ENCODE data around the gene DCDC2B.

DCDC2B gene

GRCh38 chr1:32221581-32221979 lies 12.7 kb downstream of the DCDC2B start:
- in situ Hi-C loops (cut with MboI; ENCODE audit: low sequenced_read_pairs): loop anchor here (25.0 kb wide), 1 partner anchor 141 kb away; the partner anchor contains the start of genes FAM229A and TSSK3

- in situ Hi-C loops (cut with MboI; ENCODE audit: low sequenced_read_pairs): loop anchor here (25.0 kb wide), 1 partner anchor 140 kb away; the partner anchor contains the start of genes FAM229A and TSSK3
Observed at GRCh38 chr1:32221980-32222755, 13.3 kb downstream of the DCDC2B start, which contains the start of the genes EIF3I and TMEM234. EIF3I (plus strand) TSS chr1:32222407; CDS start chr1:32222442, 35 bp downstream. TMEM234 (minus strand) TSS chr1:32222353; CDS start chr1:32222322, 31 bp downstream.

DNA sequence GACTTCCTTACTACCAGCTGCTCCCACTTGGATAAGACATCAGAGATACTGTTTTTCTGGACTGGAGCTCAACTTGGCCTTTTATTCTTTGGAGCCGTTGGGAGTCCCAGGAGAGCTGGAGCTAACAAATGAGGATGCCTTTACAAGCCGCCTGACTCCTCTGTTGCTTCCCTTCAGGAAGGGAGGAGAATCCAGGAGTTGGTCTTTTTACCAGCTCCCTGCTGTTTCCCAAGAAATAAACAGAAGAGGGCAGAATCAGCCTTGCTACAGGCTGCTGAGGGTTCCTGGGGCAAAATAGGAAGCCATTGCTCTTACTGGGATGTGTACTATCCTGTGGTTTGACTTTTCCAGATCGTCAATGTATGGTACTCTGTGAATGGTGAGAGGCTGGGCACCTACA lies 14.8 kb downstream of the DCDC2B start:
- in situ Hi-C loops (cut with MboI; ENCODE audit: low sequenced_read_pairs): loop anchor here (25.0 kb wide), 1 partner anchor 139 kb away; the partner anchor contains the start of genes FAM229A and TSSK3

GRCh38 chr1:32224285-32224684 lies 15.4 kb downstream of the DCDC2B start:
- in situ Hi-C loops (cut with MboI; ENCODE audit: low sequenced_read_pairs): loop anchor here (25.0 kb wide), 1 partner anchor 138 kb away; the partner anchor contains the start of genes FAM229A and TSSK3

DNA sequence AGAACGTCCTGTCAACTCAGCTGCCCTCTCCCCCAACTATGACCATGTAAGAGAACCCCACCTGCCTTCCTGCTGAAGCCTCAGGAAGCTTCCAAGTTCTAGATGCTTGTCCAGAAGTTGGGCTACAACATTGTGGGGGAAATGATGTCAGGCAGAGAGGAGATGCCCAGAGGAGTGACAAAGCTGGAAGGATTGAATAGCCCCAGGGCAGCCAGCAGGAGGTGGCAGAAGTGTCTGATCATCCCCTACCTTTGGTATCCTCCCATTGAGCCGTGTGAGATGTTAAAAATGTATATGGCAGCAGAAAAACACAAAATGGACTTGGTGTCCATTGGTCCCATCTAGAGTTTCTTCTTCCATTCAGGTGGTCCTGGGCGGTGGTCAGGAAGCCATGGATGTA lies 19.9 kb downstream of the DCDC2B start:
- in situ Hi-C loops (cut with MboI; ENCODE audit: low sequenced_read_pairs): no loop called here

- in situ Hi-C loops (cut with MboI; ENCODE audit: low sequenced_read_pairs): no loop called here
Observed at GRCh38 chr1:32231843-32232432, 23.0 kb downstream of the DCDC2B start.

- in situ Hi-C loops (cut with MboI; ENCODE audit: low sequenced_read_pairs): no loop called here
Observed at GRCh38 chr1:32232558-32233304, 23.8 kb downstream of the DCDC2B start.

GRCh38 chr1:32234792-32235191 lies 25.9 kb downstream of the DCDC2B start:
- in situ Hi-C loops (cut with MboI; ENCODE audit: low sequenced_read_pairs): no loop called here

GRCh38 chr1:32239337-32239736 lies 30.4 kb downstream of the DCDC2B start:
- in situ Hi-C loops (cut with MboI; ENCODE audit: low sequenced_read_pairs): no loop called here

DNA sequence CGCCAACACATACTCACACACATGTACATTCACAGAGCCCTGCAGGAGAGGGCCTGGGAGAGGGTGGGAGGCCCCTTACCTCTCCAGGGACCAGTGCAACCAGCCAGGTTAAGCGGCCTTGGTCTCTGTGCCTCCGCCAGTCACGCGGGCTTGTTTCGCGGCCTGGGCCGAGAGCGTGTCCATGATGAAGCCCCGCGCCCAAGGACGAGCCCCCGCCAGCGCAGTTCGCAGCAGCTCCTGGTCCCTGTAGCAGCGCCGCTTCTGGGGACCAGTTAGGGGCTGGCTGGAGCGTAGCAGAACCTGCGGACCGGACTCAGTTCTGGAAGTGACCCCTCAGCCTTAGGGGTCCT lies 30.9 kb downstream of the DCDC2B start:
- in situ Hi-C loops (cut with MboI; ENCODE audit: low sequenced_read_pairs): no loop called here

GRCh38 chr1:32240140-32240951 lies 31.5 kb downstream of the DCDC2B start:
- in situ Hi-C loops (cut with MboI; ENCODE audit: low sequenced_read_pairs): no loop called here

GRCh38 chr1:32241001-32241763 lies 32.3 kb downstream of the DCDC2B start:
- in situ Hi-C loops (cut with MboI; ENCODE audit: low sequenced_read_pairs): no loop called here

- in situ Hi-C loops (cut with MboI; ENCODE audit: low sequenced_read_pairs): no loop called here
Observed at GRCh38 chr1:32242341-32242851, 33.5 kb downstream of the DCDC2B start.

- in situ Hi-C loops (cut with MboI; ENCODE audit: low sequenced_read_pairs): no loop called here
Observed at GRCh38 chr1:32246888-32247273, 38.0 kb downstream of the DCDC2B start, which contains the start of gene FAM167B. FAM167B (plus strand) TSS chr1:32247222; CDS start chr1:32247422, 200 bp downstream.

GRCh38 chr1:32247452-32247851 lies 38.6 kb downstream of the DCDC2B start:
- in situ Hi-C loops (cut with MboI; ENCODE audit: low sequenced_read_pairs): no loop called here

GRCh38 chr1:32247983-32248889 lies 39.3 kb downstream of the DCDC2B start:
- in situ Hi-C loops (cut with MboI; ENCODE audit: low sequenced_read_pairs): no loop called here

DNA sequence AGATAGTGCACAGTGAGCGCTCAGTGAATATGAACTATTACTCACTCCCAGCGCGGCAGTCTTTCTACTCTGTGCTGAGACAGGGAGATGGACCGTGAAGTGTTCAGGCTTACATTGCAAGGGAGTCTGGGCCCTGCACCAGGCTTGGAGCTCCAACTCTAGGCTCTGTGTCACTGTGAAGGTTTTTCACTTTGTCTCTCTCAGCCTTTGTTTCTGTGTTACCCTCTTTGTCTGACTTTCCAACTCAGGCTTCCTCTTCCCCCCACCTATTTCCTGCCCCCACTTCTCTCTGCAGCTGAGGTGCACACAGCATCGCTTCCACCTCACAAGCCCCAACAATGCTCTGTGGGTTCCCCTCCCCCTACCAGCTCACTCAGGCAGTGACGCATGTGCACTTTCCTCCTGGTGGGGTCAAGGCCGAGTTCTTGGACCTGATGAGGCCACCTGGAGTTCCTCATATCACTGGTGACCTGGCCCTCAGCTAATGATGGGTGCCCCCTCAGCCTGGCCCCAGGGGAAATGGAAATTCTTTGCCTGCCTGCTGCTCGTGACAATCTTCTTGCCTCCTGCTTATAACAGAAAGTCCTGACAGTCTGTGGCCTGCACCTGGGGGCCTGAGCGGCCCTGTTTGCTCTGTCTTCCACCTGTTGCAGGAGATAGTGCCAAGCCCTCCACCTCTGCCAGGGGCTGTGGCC lies 41.1 kb downstream of the DCDC2B start:
- in situ Hi-C loops (cut with MboI; ENCODE audit: low sequenced_read_pairs): no loop called here
